H1 (cell line): ENCODE results near the gene CFAP100. TPM values are rescaled to one million over a fixed set of nuclear protein-coding genes. Genes with fewer than 3 reads are reported as not detected.

Experiments
- CTCF ChIA-PET: fragments of 300-600 bp; sonication (Branson Sonifier 250); formaldehyde crosslinking; loops from one replicate; lab custom pipeline; 2021; ENCODE audit not compliant: partially characterized antibody; lab: Charles Lee
- POLR2A ChIA-PET: fragments of 300-600 bp; sonication (Branson Sonifier 250); formaldehyde crosslinking; loops from one replicate; lab custom pipeline; 2021; ENCODE audit warnings: inconsistent platforms; ENCODE audit not compliant: partially characterized antibody; lab: Charles Lee
- DNase-seq, 2 experiments: peaks; one replicate each; pipeline versions ENCODE4 v3.0.0 to v3.0.0-alpha.2; 2010 to 2022; ENCODE audit warnings: low spot score in 2 of 2, low read depth in 1 of 2, mixed read lengths in 1 of 2
- FAIRE-seq: peaks from 2 replicates; lab custom pipeline; 2011; peaks lifted over from hg19 to GRCh38; lab: Jason Lieb, UNC
- H2AFZ ChIP-seq: 2 replicates; pipeline ENCODE4 v1.8.1; 2012; ENCODE audit warnings: low read length, inconsistent platforms
- H2AK5ac ChIP-seq: 2 replicates; pipeline ENCODE4 v1.6.1; 2013; ENCODE audit warnings: low read depth, low read length
- H2BK120ac ChIP-seq: replicated peaks from 2 replicates; pipeline ENCODE3; 2013; ENCODE audit warnings: low read depth, low read length, inconsistent platforms
- H2BK12ac ChIP-seq: 2 replicates; pipeline ENCODE4 v1.6.1; 2013; ENCODE audit warnings: low read depth, low read length
- H2BK15ac ChIP-seq: 2 replicates; pipeline ENCODE4 v1.6.1; 2013; ENCODE audit warnings: low read length
- H2BK20ac ChIP-seq: 2 replicates; pipeline ENCODE4 v1.6.1; 2013; ENCODE audit warnings: low read length
- H2BK5ac ChIP-seq: 2 replicates; pipeline ENCODE4 v1.6.1; 2013; ENCODE audit warnings: low read depth, low read length
- H3K14ac ChIP-seq: 2 replicates; pipeline ENCODE4 v1.6.1; 2013; ENCODE audit warnings: inconsistent platforms; ENCODE audit not compliant: insufficient read length
- H3K18ac ChIP-seq: 2 replicates; pipeline ENCODE4 v1.6.1; 2013; ENCODE audit warnings: low read length; ENCODE audit errors: extremely low read depth
- H3K23ac ChIP-seq: 2 replicates; pipeline ENCODE4 v1.6.1; 2013; ENCODE audit warnings: inconsistent platforms; ENCODE audit not compliant: insufficient read length
- H3K23me2 ChIP-seq: 2 replicates; pipeline ENCODE4 v1.6.1; 2013; ENCODE audit warnings: low read depth, low read length
- H3K27ac ChIP-seq: 2 replicates; pipeline ENCODE4 v1.6.1; 2011; ENCODE audit warnings: low read depth, low read length, inconsistent platforms
- H3K27me3 ChIP-seq, 4 experiments: replicated peaks in 1 of 4; 1 replicate in 1 of 4; 2 replicates in 3 of 4; pipeline versions ENCODE4 v1.6.1 to v1.8.1; 2011 to 2013; ENCODE audit warnings: low read length in 3 of 4, mild to moderate bottlenecking in 3 of 4, inconsistent platforms in 2 of 4, mixed read lengths in 2 of 4, moderate library complexity in 1 of 4; ENCODE audit not compliant: control insufficient read depth in 3 of 4, insufficient read depth in 3 of 4; ENCODE audit errors: extremely low read depth in 1 of 4
- H3K36me3 ChIP-seq, 4 experiments: 2 replicates each; pipeline versions ENCODE4 v1.6.1 to v1.8.1; 2011 to 2013; ENCODE audit warnings: mild to moderate bottlenecking in 4 of 4, low read length in 3 of 4, moderate library complexity in 2 of 4, control low read depth in 1 of 4, inconsistent platforms in 1 of 4; ENCODE audit not compliant: insufficient read depth in 4 of 4, control insufficient read depth in 2 of 4
- H3K4ac ChIP-seq: replicated peaks from 2 replicates; pipeline ENCODE3; 2013; ENCODE audit warnings: low read length, low read depth, mixed read lengths, inconsistent platforms; ENCODE audit not compliant: insufficient read length
- H3K4me1 ChIP-seq, 4 experiments: replicated peaks in 1 of 4; 1 replicate in 1 of 4; 2 replicates in 3 of 4; pipeline versions ENCODE4 v1.6.1 to v1.8.1; 2011 to 2013; ENCODE audit warnings: low read length in 3 of 4, inconsistent platforms in 2 of 4, mixed read lengths in 1 of 4; ENCODE audit not compliant: insufficient read depth in 4 of 4, control insufficient read depth in 3 of 4
- H3K4me2 ChIP-seq, 2 experiments: 2 replicates each; pipeline versions ENCODE4 v1.6.1 to v1.8.1; 2011 to 2013; ENCODE audit warnings: low read depth in 2 of 2, low read length in 2 of 2, control low read depth in 1 of 2, inconsistent platforms in 1 of 2, mild to moderate bottlenecking in 1 of 2; ENCODE audit not compliant: insufficient read depth in 1 of 2
- H3K4me3 ChIP-seq, 4 experiments: fragments of 200-600, 300-600 bp in 1 of 4; sonication (generic), shearing (Covaris generic), sonication (Bioruptor Twin) in 1 of 4; 2 replicates each; pipeline versions ENCODE4 v1.5.1 to v1.8.1; 2011 to 2016; ENCODE audit warnings: low read length in 4 of 4, low read depth in 3 of 4, control low read depth in 2 of 4, inconsistent platforms in 2 of 4, mild to moderate bottlenecking in 2 of 4, mixed read lengths in 1 of 4, moderate library complexity in 1 of 4; ENCODE audit not compliant: insufficient read depth in 2 of 4; ENCODE audit errors: extremely low read depth in 1 of 4
- H3K56ac ChIP-seq: replicated peaks from 2 replicates; pipeline ENCODE3; 2013; ENCODE audit warnings: low read depth, mild to moderate bottlenecking, mixed read lengths, low read length, inconsistent platforms; ENCODE audit not compliant: insufficient read length
- H3K79me1 ChIP-seq: 2 replicates; pipeline ENCODE4 v1.6.1; 2013; ENCODE audit warnings: low read depth, low read length, control low read depth
- H3K79me2 ChIP-seq, 2 experiments: 2 replicates each; pipeline versions ENCODE4 v1.6.1 to v1.8.1; 2012 to 2013; ENCODE audit warnings: low read length in 2 of 2, mild to moderate bottlenecking in 2 of 2, inconsistent platforms in 1 of 2; ENCODE audit not compliant: insufficient read depth in 2 of 2, control insufficient read depth in 1 of 2
- H3K9ac ChIP-seq, 4 experiments: replicated peaks in 1 of 4; 1 replicate in 1 of 4; 2 replicates in 3 of 4; pipeline versions ENCODE4 v1.6.1 to v1.8.1; 2011 to 2013; ENCODE audit warnings: low read depth in 3 of 4, low read length in 3 of 4, control low read depth in 2 of 4, mild to moderate bottlenecking in 2 of 4, moderate library complexity in 2 of 4, inconsistent platforms in 1 of 4; ENCODE audit errors: extremely low read depth in 1 of 4
- H3K9me3 ChIP-seq, 2 experiments: 2 replicates each; pipeline versions ENCODE4 v1.6.1 to v1.8.1; 2012 to 2013; ENCODE audit warnings: mild to moderate bottlenecking in 2 of 2, moderate library complexity in 2 of 2, control low read depth in 1 of 2, inconsistent platforms in 1 of 2, low read depth in 1 of 2, low read length in 1 of 2, mixed read lengths in 1 of 2; ENCODE audit not compliant: insufficient read depth in 2 of 2
- H4K20me1 ChIP-seq, 2 experiments: replicated peaks in 1 of 2; 2 replicates each; pipeline versions ENCODE3 to v1.8.1; 2011 to 2013; ENCODE audit warnings: inconsistent platforms in 2 of 2, low read length in 2 of 2, mild to moderate bottlenecking in 1 of 2; ENCODE audit not compliant: insufficient read depth in 2 of 2, control insufficient read depth in 1 of 2
- H4K5ac ChIP-seq: 2 replicates; pipeline ENCODE4 v1.6.1; 2013; ENCODE audit warnings: low read length, low read depth, mixed read lengths, inconsistent platforms; ENCODE audit not compliant: insufficient read length
- H4K8ac ChIP-seq: 2 replicates; pipeline ENCODE4 v1.8.0; 2013; ENCODE audit warnings: mild to moderate bottlenecking, moderate library complexity, low read length, inconsistent platforms; ENCODE audit not compliant: insufficient read depth; ENCODE audit errors: extremely low read depth
- H4K91ac ChIP-seq: replicated peaks from 2 replicates; pipeline ENCODE3; 2013; ENCODE audit warnings: low read length, mixed read lengths, inconsistent platforms; ENCODE audit not compliant: insufficient read length
- CBX5 ChIP-seq: fragments of 300-800, 300-1000 bp; sonication (generic); IDR thresholded peaks from 2 replicates; pipeline ENCODE4 v1.7.1; 2016; ENCODE audit warnings: antibody characterized with exemption, low read length, low read depth
- CREB1 ChIP-seq: IDR thresholded peaks from 2 replicates; pipeline ENCODE4 v1.6.1; 2012; ENCODE audit warnings: inconsistent platforms
- GABPA ChIP-seq: IDR thresholded peaks from 2 replicates; pipeline ENCODE4 v1.6.1; 2011; ENCODE audit warnings: mild to moderate bottlenecking, low read length, moderate library complexity, borderline replicate concordance; ENCODE audit not compliant: insufficient read depth
- JUND ChIP-seq: IDR thresholded peaks from 2 replicates; pipeline ENCODE4 v1.6.1; 2011; ENCODE audit warnings: mild to moderate bottlenecking, improper control_type of control experiment, low read length
- NANOG ChIP-seq: IDR thresholded peaks from 2 replicates; pipeline ENCODE4 v1.6.1; 2011; ENCODE audit warnings: low read length, low read depth, mild to moderate bottlenecking, inconsistent platforms; ENCODE audit not compliant: insufficient read depth, poor library complexity, severe bottlenecking
- PHF8 ChIP-seq: fragments of 200-600 bp; sonication (generic); conservative IDR thresholded peaks from 2 replicates; pipeline ENCODE4 v1.7.1; 2012; ENCODE audit warnings: low read depth, mild to moderate bottlenecking, inconsistent platforms, low read length, moderate library complexity
- POLR2A ChIP-seq, 2 experiments: IDR thresholded peaks; 1 replicate in 1 of 2; 2 replicates in 1 of 2; pipeline ENCODE4 v1.6.1; 2011; ENCODE audit warnings: low read depth in 2 of 2, low read length in 2 of 2, mild to moderate bottlenecking in 2 of 2; ENCODE audit errors: control extremely low read depth in 1 of 2
- POLR2AphosphoS5 ChIP-seq: IDR thresholded peaks from 2 replicates; pipeline ENCODE4 v1.6.1; 2011; ENCODE audit warnings: low read depth, low read length
- RFX5 ChIP-seq: IDR thresholded peaks from 2 replicates; pipeline ENCODE4 v1.6.1; 2011; ENCODE audit warnings: low read depth, low read length, improper control_type of control experiment, borderline replicate concordance
- TAF1 ChIP-seq: IDR thresholded peaks from 2 replicates; pipeline ENCODE4 v1.6.1; 2011; ENCODE audit warnings: mild to moderate bottlenecking, low read depth, low read length
- TCF12 ChIP-seq: IDR thresholded peaks from 2 replicates; pipeline ENCODE4 v1.6.1; 2011; ENCODE audit warnings: low read depth, mild to moderate bottlenecking, low read length
- USF2 ChIP-seq: IDR thresholded peaks from 2 replicates; pipeline ENCODE4 v1.6.1; 2011; ENCODE audit warnings: low read length, improper control_type of control experiment
- WGBS, 2 experiments: shearing (Covaris generic) in 1 of 2; methylation state at CpG; one replicate each; pipeline versions ENCODE4 v1.1.6 to v1.1.7; 2013 to 2015; ENCODE audit warnings: low lambda C conversion rate in 2 of 2, mixed read lengths in 2 of 2, inconsistent platforms in 1 of 2, low coverage in 1 of 2, missing lambda C conversion rate in 1 of 2; ENCODE audit not compliant: insufficient replicate concordance in 2 of 2, insufficient coverage in 1 of 2, insufficient read length in 1 of 2; ENCODE audit errors: extremely low coverage in 1 of 2, missing lambda C conversion rate in 1 of 2; 5-methylcytosine and 5-hydroxymethylcytosine counted together
- polyA plus RNA-seq, 7 experiments: library from polyadenylated mRNA; depleted of rRNA in 3 of 7; stranded (reverse) in 5 of 7; unstranded in 2 of 7; fragments of >200 nt in 5 of 7; fragments of 200-250 nt in 2 of 7; gene quantifications; 1 replicate in 5 of 7; 2 replicates in 1 of 7; 4 replicates in 1 of 7; pipeline versions ENCODE4 v1.2.1 to v1.2.3, GENCODE V29; 2011 to 2013; ENCODE audit warnings: missing spikeins in 2 of 7, mixed read lengths in 2 of 7
- total RNA-seq: library from RNA; stranded (reverse); fragmentation: NEBNext Ultra II Directional; extraction: Animal tissue kit (Norgen Biotek cat#: 25700); gene quantifications from 2 replicates; pipeline ENCODE4 v1.2.1, GENCODE V29; 2021

CFAP100 gene
- total and polyA plus RNA-seq, 2 of the 8 experiments (the other 6 are each of a cell fraction or from before 2014, with no cell fraction given) = 0.17 TPM; not detected in 1

DNA sequence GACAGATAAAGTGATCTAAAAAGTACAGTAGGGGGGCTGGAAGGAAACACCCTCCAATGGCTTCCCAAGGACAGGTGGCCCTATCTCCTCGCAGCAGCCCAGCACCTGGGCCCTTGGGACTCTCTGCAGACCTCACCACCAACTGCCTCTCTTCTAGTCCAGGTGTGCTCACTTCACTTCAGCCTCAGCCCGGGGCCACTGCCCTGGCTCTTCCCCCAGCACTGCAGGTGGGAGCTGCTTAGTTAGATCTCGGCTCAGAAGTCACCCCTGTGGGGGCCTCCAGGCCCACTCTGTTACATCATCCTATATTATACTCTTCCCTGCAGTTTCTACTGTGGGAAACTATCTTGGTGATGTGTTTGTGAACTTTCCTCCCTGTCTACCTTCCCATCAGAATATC lies 39.5 kb upstream of the CFAP100 start:
- Histone ChIP-seq H3K4me2 (peak overlapping the region; percentile 93 to 96), H4K8ac (no peak overlapping the region; the same call in 1 of the 2 replicates), H4K91ac (no peak overlapping the region), H3K36me3 (peaks cover 0 to 15% (median 10%) of the 10 kb centered on the region in 4 experiments; a peak in 5 of 8 replicates), H3K18ac (peak overlapping the region; percentile 95), H3K79me2 (peaks cover 0 to 18% of the 10 kb centered on the region in 2 experiments; a peak in 1 of 4 replicates), H3K14ac (no peak overlapping the region), H3K9ac (peak overlapping the region in 1 of 4 experiments; percentile 44; a peak in 1 of 7 replicates), H4K5ac (no peak overlapping the region), H3K23ac (no peak overlapping the region), H2BK20ac (no peak overlapping the region), H3K4ac (peak overlapping the region; percentile 72), H3K9me3 (no peaks in the 10 kb centered on the region), H4K20me1 (peaks cover 0 to 12% of the 10 kb centered on the region in 2 experiments), H2AK5ac (no peak overlapping the region), H3K27ac (no peak overlapping the region), H3K27me3 (peaks cover 0 to 15% (median 8%) of the 10 kb centered on the region in 4 experiments; a peak in 6 of 7 replicates), H3K56ac (no peak overlapping the region), H2BK15ac (no peak overlapping the region), H2BK12ac (0 out of 2 replicates have a peak overlapping the region, but pooled peaks have one; percentile 60), H2BK5ac (peak overlapping the region; percentile 75; the same call in 1 of the 2 replicates), H3K79me1 (0 out of 2 replicates have a peak, but pooled peaks cover 3% of the 10 kb centered on the region), H2BK120ac (no peak overlapping the region), H3K4me1 (peaks cover 2 to 25% (median 14%) of the 10 kb centered on the region in 4 experiments), H3K23me2 (peaks cover 17% of the 10 kb centered on the region), H2AFZ (no peak overlapping the region), H3K4me3 (peak overlapping the region in 2 of 4 experiments; percentile 70 to 73; a peak in 3 of 8 replicates)
- POLR2A ChIA-PET = interaction anchor here (1.0 to 1.4 kb wide), 5 partner anchors 11 to 91 kb away, joined by 3 to 4 read pairs (median 3); no protein-coding TSS in a partner anchor
- TF ChIP-seq USF2 (no peak), POLR2AphosphoS5 (no peak), TCF12 (no peak), PHF8 (no peak), CREB1 (no peak), JUND (no peak), NANOG (no peak), GABPA (no peak), CBX5 (no peak), TAF1 (no peak), POLR2A (IDR thresholded peaks at IDR 0.05; ENCODE audit: control extremely low read depth in 1 of 2, low read depth in 2 of 2, low read length in 2 of 2) (no peak), RFX5 (no peak)
- WGBS, 2 experiments = 53% methylated on average over 3 of the region's 3 CpGs; no CpG with 5 or more reads in 1 of the 2 experiments
- CTCF ChIA-PET = interaction anchor here (0.7 to 1.5 kb wide), 8 partner anchors 9 to 1220 kb away, joined by 3 to 7 read pairs (median 4); no protein-coding TSS in a partner anchor
- no peak for FAIRE-seq
- no peak for DNase-seq
